Measurements from ENCODE around the gene NAALADL2. TPM values are rescaled to one million over a fixed set of nuclear protein-coding genes. Genes with fewer than 3 reads are reported as not detected.

Gene NAALADL2
- total and polyA plus RNA-seq, 2 of the 4 experiments (the other 2 are of a cell fraction): 3.8 to 19.2 TPM

- Histone ChIP-seq H4K91ac (ENCODE audit: insufficient read depth, low read depth, low read length) (no peak overlapping the region), H2BK120ac (ENCODE audit: low read depth, low read length) (no peak overlapping the region), H2AFZ (replicated peaks; ENCODE audit: low read length, poor library complexity) (no peak overlapping the region), H3K27me3 (ENCODE audit: control insufficient read depth, insufficient read depth, low read length) (no peaks in the 10 kb centered on the region), H2AK5ac (ENCODE audit: low read depth, low read length) (no peak overlapping the region), H3K23ac (ENCODE audit: low read depth, low read length) (no peak overlapping the region), H2BK20ac (ENCODE audit: low read depth, low read length) (no peak overlapping the region), H2AK9ac (replicated peaks; ENCODE audit: low read depth, low read length, poor library complexity) (no peak overlapping the region), H3K9ac (ENCODE audit: low read depth, low read length) (no peak overlapping the region), H3K4me1 (ENCODE audit: control insufficient read depth, insufficient read depth, low read length) (peaks cover 4% of the 10 kb centered on the region; the same call in 1 of the 2 replicates), H3K4me3 (ENCODE audit: insufficient read depth, low read depth, low read length) (no peak overlapping the region), H4K5ac (ENCODE audit: low read depth, low read length) (no peak overlapping the region), H3K4ac (ENCODE audit: low read depth, low read length) (no peak overlapping the region), H4K8ac (ENCODE audit: low read depth in 2 of 2, low read length in 2 of 2) (0 out of 4 replicates have a peak overlapping the region, but pooled peaks of 1 of the 2 experiments have one; percentile 0), H3K79me1 (ENCODE audit: low read depth in 1 of 2, low read length in 2 of 2) (no peaks in the 10 kb centered on the region), H3K36me3 (ENCODE audit: control insufficient read depth, insufficient read depth, low read length) (no peaks in the 10 kb centered on the region), H3K9me1 (ENCODE audit: insufficient read depth, low read length) (peaks cover 5% of the 10 kb centered on the region; the same call in 1 of the 2 replicates), H4K20me1 (ENCODE audit: insufficient read depth, low read length) (no peaks in the 10 kb centered on the region), H3K9me3 (ENCODE audit: control insufficient read depth, insufficient read depth, low read length) (no peaks in the 10 kb centered on the region), H3K18ac (ENCODE audit: low read depth, low read length) (no peak overlapping the region; the same call in 1 of the 2 replicates), H2BK15ac (ENCODE audit: low read depth, low read length) (0 out of 3 replicates have a peak overlapping the region, but pooled peaks have one; percentile 19), H3K14ac (replicated peaks; ENCODE audit: low read depth, low read length) (no peak overlapping the region), H3K4me2 (ENCODE audit: low read depth, low read length) (peak overlapping the region; percentile 31; the same call in 1 of the 2 replicates), H3K27ac (ENCODE audit: insufficient read depth, low read length) (no peak overlapping the region), H3K56ac (ENCODE audit: extremely low read depth, insufficient read depth, low read length) (no peak overlapping the region), H2BK5ac (ENCODE audit: low read depth, low read length, poor library complexity, severe bottlenecking) (peak overlapping the region; percentile 1)
- TF ChIP-seq, protein P1, sequence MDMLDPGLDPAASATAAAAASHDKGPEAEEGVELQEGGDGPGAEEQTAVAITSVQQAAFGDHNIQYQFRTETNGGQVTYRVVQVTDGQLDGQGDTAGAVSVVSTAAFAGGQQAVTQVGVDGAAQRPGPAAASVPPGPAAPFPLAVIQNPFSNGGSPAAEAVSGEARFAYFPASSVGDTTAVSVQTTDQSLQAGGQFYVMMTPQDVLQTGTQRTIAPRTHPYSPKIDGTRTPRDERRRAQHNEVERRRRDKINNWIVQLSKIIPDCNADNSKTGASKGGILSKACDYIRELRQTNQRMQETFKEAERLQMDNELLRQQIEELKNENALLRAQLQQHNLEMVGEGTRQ (IDR thresholded peaks at IDR 0.05; ENCODE audit: low read depth, low read length): no peak
- TF ChIP-seq CEBPB (IDR thresholded peaks at IDR 0.05; ENCODE audit: low read depth, low read length) (no peak), NFE2L2 (IDR thresholded peaks at IDR 0.05; ENCODE audit: low read depth, low read length) (no peak), BHLHE40 (IDR thresholded peaks at IDR 0.05; ENCODE audit: low read depth, low read length) (peak; percentile 16; the same call in 1 of the 2 replicates), RAD21 (IDR thresholded peaks at IDR 0.05; ENCODE audit: low read length) (no peak), MAFK (IDR thresholded peaks at IDR 0.05; ENCODE audit: low read depth, low read length) (no peak), ELK1 (IDR thresholded peaks at IDR 0.05; ENCODE audit: borderline replicate concordance, low read depth, low read length) (no peak)
- CTCF ChIA-PET: no interaction called here
- WGBS, 2 experiments (ENCODE audit: extremely low coverage in 2 of 2, insufficient read length in 1 of 2): no CpG with 5 or more reads among the region's 4 CpGs
- intact Hi-C loops (cut with micrococcal nuclease): no loop called here
- ATAC-seq (ENCODE audit: low read depth) (no peak), DNase-seq (peak; percentile 56)
- dilution Hi-C loops (cut with HindIII; ENCODE audit: low sequenced_read_pairs, unreplicated experiment): no loop called here
- BruUV-seq (replicated peaks): no TSS peak
- POLR2A ChIA-PET (ENCODE audit: unreplicated experiment): no interaction called here
- in situ Hi-C loops (cut with MboI; ENCODE audit: low sequenced_read_pairs): no loop called here
Observed at GRCh38 chr3:175741951-175742350, 882.8 kb downstream of the NAALADL2 start.

Data from IMR-90 (cell line).